ENCODE data around the gene RPS26. TPM values are rescaled to one million over a fixed set of nuclear protein-coding genes. Genes with fewer than 3 reads are reported as not detected.
A peak's percentile ranks its signal among the peaks of the same experiment; 100 is the strongest.

The RPS26 gene
- total RNA-seq, 4 donors from 2014 or later: 308 to 1,324 (median 859) TPM

DNA sequence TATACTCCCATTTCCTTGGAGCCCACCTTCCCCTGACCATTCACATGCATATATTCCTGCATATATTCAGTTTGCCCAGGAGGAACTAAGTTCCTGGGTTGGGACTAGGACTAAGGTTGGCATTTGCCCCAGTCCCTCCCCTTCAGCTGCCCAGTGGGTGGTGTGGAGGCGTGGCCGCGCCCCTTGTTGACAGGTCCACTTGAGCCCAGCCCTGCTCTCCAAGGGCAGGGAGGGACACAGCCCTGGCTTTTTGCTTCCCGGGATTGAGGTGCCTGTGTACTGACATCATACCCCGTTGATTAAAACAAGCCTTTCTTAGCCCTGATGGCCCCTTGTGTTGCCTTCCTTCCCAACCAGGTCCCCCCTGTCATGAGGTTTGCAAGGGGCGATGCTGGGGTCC lies 45.5 kb downstream of the RPS26 start:
- peaks cover 0 to 50% (median 15%) of the 10 kb centered on the region in 4 donors for H3K4me1 ChIP-seq
- H3K27me3 ChIP-seq: no peaks in the 10 kb centered on the region
- peak; percentile 19 to 60 for DNase-seq (ENCODE audit: low spot score in 2 of 2)
- TF ChIP-seq POLR2A (IDR thresholded peaks at IDR 0.05): peak in 1 of 2 donors; percentile 33
- TF ChIP-seq CTCF (IDR thresholded peaks at IDR 0.05): no peak
- peak in 1 of 2 donors; percentile 84 for TF ChIP-seq EP300 (IDR thresholded peaks at IDR 0.05)
- peak overlapping the region; percentile 78 to 95 (median 88) for H3K27ac ChIP-seq
- no peak overlapping the region for H3K4me3 ChIP-seq
- peaks cover 0 to 10% (median 0%) of the 10 kb centered on the region in 3 donors for H3K36me3 ChIP-seq
- no peaks in the 10 kb centered on the region for H3K9me3 ChIP-seq
- WGBS, 2 donors: 51 to 66% methylated on average over 5 to 6 of the region's 6 CpGs

Other genes starting within 250 kb of the RPS26 start
- gene SARNP, start 224.2 kb upstream of the RPS26 start, total RNA-seq: 10 to 100 TPM; 33.3 to 62.8 (median 52.8) TPM
- gene ORMDL2, start 223.9 kb upstream of the RPS26 start, total RNA-seq: 10 to 100 TPM; 12.9 to 18.6 (median 14.5) TPM
- 10 to 100 TPM; 34.5 to 51.2 (median 40.9) TPM for gene DNAJC14, start 212.3 kb upstream of the RPS26 start, total RNA-seq
- 10 to 100 TPM in 1 of 4 donors, 1 to 10 TPM in 3; 3.1 to 35.1 (median 5.6) TPM for gene MMP19, start 199.0 kb upstream of the RPS26 start, total RNA-seq
- 10 to 100 TPM; 25.3 to 53.4 (median 39.9) TPM for gene PYM1, start 114.0 kb upstream of the RPS26 start, total RNA-seq
- 100 to 1,000 TPM in 1 of 4 donors, 10 to 100 TPM in 3; 24.9 to 544 (median 34.3) TPM for gene DGKA, start 110.8 kb upstream of the RPS26 start, total RNA-seq
- 1 to 10 TPM in 1 of 4 donors, under 1 TPM in 1, not detected in 2; 0.87 to 1.6 TPM for gene PMEL, start 75.9 kb upstream of the RPS26 start, total RNA-seq
- gene CDK2, start 75.1 kb upstream of the RPS26 start, total RNA-seq: 10 to 100 TPM; 10.3 to 22.2 (median 13.8) TPM
- gene RAB5B, start 67.8 kb upstream of the RPS26 start, total RNA-seq: 100 to 1,000 TPM in 1 of 4 donors, 10 to 100 TPM in 3; 71.7 to 111 (median 83.0) TPM
- 10 to 100 TPM; 20.4 to 39.1 (median 28.1) TPM for gene SUOX, start 44.6 kb upstream of the RPS26 start, total RNA-seq
- 1 to 10 TPM; 3.8 to 9.6 (median 6.4) TPM for gene IKZF4, start 20.9 kb upstream of the RPS26 start, total RNA-seq
- 100 to 1,000 TPM in 2 of 4 donors, 10 to 100 TPM in 2; 90.6 to 165 (median 99.8) TPM for gene ERBB3, start 38.2 kb downstream of the RPS26 start, total RNA-seq
- gene PA2G4, start 62.6 kb downstream of the RPS26 start, total RNA-seq: 100 to 1,000 TPM in 1 of 4 donors, 10 to 100 TPM in 3; 79.6 to 104 (median 93.5) TPM
- gene RPL41, start 74.7 kb downstream of the RPS26 start, total RNA-seq: 1,000 to 10,000 TPM; 2,638 to 4,802 (median 2,805) TPM
- 1 to 10 TPM; 2.9 to 5.1 (median 4.8) TPM for gene ZC3H10, start 76.3 kb downstream of the RPS26 start, total RNA-seq
- gene ESYT1, start 86.3 kb downstream of the RPS26 start, total RNA-seq: 100 to 1,000 TPM in 3 of 4 donors, 10 to 100 TPM in 1; 91.2 to 235 (median 210) TPM
- gene MYL6B, start 110.7 kb downstream of the RPS26 start, total RNA-seq: 10 to 100 TPM; 43.5 to 80.4 (median 59.1) TPM
- gene MYL6, start 116.4 kb downstream of the RPS26 start, total RNA-seq: 1,000 to 10,000 TPM; 1,194 to 1,879 (median 1,515) TPM
- gene SMARCC2, start 147.6 kb downstream of the RPS26 start, total RNA-seq: 100 to 1,000 TPM; 104 to 139 (median 117) TPM
- 10 to 100 TPM; 50.0 to 81.6 (median 62.0) TPM for gene RNF41, start 180.0 kb downstream of the RPS26 start, total RNA-seq
- 10 to 100 TPM; 15.1 to 41.7 (median 24.6) TPM for gene NABP2, start 182.4 kb downstream of the RPS26 start, total RNA-seq
- gene SLC39A5, start 188.1 kb downstream of the RPS26 start, total RNA-seq: 1 to 10 TPM in 1 of 4 donors, not detected in 3; 1.5 TPM
- gene ANKRD52, start 216.5 kb downstream of the RPS26 start, total RNA-seq: 10 to 100 TPM; 14.6 to 42.4 (median 23.9) TPM
- 10 to 100 TPM; 14.0 to 26.1 (median 22.8) TPM for gene COQ10A, start 225.0 kb downstream of the RPS26 start, total RNA-seq